HUDEP-2 (cell line): ENCODE measurements around the gene NOXA1.

Experiments
- DNase-seq, 76 experiments: peaks; one replicate each; lab custom pipeline; 2025; ENCODE audit not compliant: unreplicated experiment in 76 of 76; lab: John Stamatoyannopoulos, UW

Gene NOXA1

GRCh38 chr9:137478962-137479861 is 56.0 kb downstream of the NOXA1 start:
- DNase-seq: no peak

GRCh38 chr9:137479892-137480685 is 56.9 kb downstream of the NOXA1 start:
- no peak for DNase-seq

GRCh38 chr9:137480686-137481683 is 57.8 kb downstream of the NOXA1 start:
- no peak for DNase-seq

GRCh38 chr9:137482094-137482781 is 59.0 kb downstream of the NOXA1 start:
- peak in 13 of 76 experiments; percentile 2 to 16 (median 12) for DNase-seq
